ENCODE results near the gene TEX101.

DNA sequence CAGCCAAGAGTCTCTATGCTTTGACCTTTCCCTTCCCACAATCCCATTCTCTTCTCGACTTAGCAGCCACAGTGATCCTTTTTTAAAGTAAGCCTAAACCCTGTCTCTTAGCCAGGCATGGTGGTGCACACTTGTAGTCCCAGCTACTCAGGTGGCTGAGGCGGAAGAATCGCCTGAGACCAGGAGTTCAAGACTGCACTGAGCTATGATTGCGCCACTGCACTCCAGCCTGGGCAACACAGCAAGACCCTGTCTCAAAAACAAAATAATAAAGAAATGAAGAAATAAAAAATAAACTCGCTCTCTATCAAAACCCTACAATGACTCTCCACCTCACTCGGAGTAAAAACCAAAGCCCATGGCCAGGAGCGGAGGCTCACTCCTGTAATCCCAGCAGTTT lies 14.7 kb downstream of the TEX101 start:
- no peak for TF ChIP-seq POLR2A (IDR thresholded peaks at IDR 0.05)
- TF ChIP-seq, protein P1, sequence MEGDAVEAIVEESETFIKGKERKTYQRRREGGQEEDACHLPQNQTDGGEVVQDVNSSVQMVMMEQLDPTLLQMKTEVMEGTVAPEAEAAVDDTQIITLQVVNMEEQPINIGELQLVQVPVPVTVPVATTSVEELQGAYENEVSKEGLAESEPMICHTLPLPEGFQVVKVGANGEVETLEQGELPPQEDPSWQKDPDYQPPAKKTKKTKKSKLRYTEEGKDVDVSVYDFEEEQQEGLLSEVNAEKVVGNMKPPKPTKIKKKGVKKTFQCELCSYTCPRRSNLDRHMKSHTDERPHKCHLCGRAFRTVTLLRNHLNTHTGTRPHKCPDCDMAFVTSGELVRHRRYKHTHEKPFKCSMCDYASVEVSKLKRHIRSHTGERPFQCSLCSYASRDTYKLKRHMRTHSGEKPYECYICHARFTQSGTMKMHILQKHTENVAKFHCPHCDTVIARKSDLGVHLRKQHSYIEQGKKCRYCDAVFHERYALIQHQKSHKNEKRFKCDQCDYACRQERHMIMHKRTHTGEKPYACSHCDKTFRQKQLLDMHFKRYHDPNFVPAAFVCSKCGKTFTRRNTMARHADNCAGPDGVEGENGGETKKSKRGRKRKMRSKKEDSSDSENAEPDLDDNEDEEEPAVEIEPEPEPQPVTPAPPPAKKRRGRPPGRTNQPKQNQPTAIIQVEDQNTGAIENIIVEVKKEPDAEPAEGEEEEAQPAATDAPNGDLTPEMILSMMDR (IDR thresholded peaks at IDR 0.05), result no peak

All from thyroid gland (tissue), 4 donors.